Stimulated activated CD4-positive, alpha-beta T cell treated with anti-CD3 and anti-CD28 coated beads, Interleukin-1b, Interleukin-23, amount 100 ng/mL, for 24 hours (primary cell): ENCODE data around the gene MCM7.
A peak's percentile ranks its signal among the peaks of the same experiment; 100 is the strongest.

ENCODE experiments used
- DNase-seq, 4 experiments: peaks; one replicate each; pipeline ENCODE4 v3.0.0-alpha.2; 2020; ENCODE audit warnings: low read depth in 4 of 4, low spot score in 1 of 4

Gene MCM7

DNA sequence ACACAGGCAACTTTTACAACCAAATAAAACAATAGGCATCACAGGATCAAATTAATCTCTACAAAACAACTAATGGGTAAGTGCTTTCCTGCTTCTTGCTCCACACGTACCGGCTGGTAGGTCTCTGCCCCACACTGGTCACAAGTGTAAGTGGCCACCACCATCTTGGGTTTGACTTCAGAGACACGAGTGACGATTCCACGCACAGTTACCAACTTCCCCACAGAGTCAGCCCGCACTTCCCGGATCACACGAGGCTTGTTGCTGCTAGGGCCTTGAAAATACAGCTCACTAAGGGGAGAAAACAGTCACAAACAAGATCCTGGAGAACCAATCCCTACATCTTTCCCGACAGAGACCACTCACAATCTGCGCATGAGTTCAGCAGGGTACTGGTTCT, 2.3 kb downstream of the MCM7 start:
- DNase-seq, result no peak

- no peak for DNase-seq
These were observed 5.5 kb downstream of the MCM7 start for GRCh38 chr7:100095704-100096103.

DNA sequence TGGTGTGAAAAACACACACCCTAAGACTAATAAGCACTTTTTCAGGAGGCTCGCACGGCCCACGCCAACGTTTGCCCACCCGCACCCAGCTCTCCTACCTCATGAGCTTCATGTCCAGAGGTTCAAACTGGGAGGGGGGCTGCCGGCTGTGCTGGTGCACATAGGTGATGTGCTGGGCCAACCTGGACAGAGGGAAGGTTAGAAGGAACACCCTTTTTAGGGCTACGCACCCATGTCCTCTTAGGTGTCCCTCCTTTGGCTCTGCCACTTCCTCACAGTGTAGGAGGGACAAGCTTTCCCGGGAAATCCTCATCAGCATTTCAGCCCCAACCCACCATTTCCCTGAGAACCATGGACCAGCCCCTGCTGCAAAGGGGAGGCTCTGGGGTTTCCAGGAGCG, 5.9 kb downstream of the MCM7 start:
- DNase-seq, result no peak

GRCh38 chr7:100093925-100094486, 7.2 kb downstream of the MCM7 start:
- DNase-seq, result no peak

DNA sequence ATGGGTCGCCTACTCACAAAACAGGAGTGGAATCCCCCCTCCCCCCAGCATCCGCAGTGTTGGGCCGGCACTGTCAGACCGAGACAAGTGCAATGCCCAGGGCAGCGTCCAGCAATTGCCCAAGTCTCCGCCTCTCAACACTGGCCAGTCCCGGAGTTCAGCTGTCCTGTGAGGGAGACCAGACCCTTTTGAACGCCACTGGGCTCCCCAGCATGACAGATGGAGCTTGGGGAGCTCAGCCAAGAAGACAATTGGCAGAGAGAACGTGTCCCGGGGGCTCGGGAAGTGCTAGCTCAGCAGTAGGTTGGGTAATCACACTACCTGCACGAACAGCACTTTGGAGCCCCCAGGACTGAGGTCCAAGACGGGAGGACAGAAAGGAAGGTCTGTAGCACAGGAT, 7.7 kb downstream of the MCM7 start:
- no peak for DNase-seq

GRCh38 chr7:100093054-100093453, 8.1 kb downstream of the MCM7 start:
- no peak for DNase-seq

- DNase-seq, result peak in 1 of 4 experiments; percentile 9
These were observed 9.6 kb downstream of the MCM7 start for GRCh38 chr7:100091411-100092181.

DNA sequence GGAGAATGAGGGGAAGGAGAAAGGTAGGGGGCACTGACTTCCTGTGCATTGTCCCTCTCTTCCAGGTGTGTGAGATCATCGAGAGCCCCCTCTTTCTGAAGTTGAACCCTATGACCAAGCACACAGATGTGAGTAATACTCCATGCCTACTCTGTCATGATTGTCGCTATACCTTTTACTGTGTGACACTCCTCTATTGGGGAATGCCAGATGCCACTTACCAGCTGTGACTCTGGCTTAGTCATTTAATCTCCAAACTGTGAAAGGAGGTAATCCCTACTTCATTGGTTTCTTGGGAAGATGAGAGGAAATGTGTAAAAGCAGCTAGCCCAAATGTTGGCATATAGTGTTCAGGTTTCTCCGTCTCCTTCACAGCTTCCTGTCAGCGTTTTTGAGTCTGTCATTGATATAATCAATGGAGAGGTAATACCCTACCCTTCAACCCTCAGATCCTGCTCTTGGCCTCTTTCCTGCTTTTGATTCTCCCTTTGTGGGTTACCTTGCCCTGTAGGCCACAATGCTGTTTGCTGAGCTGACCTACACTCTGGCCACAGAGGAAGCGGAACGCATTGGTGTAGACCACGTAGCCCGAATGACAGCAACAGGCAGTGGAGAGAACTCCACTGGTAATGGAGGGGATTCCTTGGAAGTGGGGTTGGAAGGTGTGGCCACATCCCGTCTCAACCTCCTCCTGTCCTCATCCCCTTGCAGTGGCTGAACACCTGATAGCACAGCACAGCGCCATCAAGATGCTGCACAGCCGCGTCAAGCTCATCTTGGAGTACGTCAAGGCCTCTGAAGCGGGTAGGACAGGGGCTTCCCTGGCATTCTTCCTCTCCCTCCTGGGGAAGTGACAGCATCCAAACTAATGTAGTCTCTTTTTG, 10.4 kb downstream of the MCM7 start:
- DNase-seq, result no peak

- no peak for DNase-seq
These were observed 11.6 kb downstream of the MCM7 start for GRCh38 chr7:100089458-100090196.

DNA sequence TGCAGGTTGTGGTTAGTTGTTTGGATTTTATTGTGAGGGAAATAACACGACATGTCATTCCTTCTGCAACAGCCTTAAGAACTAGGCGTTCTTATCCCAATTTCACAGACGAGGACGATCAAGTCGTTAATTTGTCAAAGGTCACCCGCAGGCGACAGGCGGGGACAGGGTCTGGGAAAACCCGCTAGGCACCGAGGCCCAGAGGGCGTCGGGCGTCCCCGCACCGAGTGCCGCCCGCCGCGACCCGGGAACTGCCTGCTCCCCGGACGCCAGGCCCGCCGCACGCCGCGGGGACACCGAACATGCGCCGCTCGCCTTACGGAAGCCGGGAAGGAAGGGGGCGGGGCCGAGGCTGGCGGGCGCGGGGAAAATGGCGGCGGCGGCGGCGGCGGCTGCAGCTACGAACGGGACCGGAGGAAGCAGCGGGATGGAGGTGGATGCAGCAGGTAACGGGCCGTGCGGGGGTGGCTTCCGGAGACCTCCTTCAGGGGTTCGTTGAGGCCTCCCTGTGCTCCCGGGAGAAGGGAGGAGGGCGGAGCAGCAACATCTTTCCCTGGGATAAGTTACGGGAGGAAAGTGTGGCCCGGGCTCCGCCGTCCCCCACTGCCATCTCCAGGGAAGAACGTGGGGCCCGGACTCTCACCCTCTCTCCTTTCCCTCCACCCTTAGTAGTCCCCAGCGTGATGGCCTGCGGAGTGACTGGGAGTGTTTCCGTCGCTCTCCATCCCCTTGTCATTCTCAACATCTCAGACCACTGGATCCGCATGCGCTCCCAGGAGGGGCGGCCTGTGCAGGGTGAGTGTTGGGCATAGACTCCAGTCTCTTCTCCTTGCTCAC, 12.4 kb downstream of the MCM7 start, which contains the start of gene COPS6:
COPS6 (plus strand) TSS at position 349 of the 837 bp plus-strand sequence; CDS start at position 371, 22 bp downstream.
- peak; percentile 82 to 88 (median 84) for DNase-seq

- DNase-seq, result no peak
These were observed 13.0 kb downstream of the MCM7 start for GRCh38 chr7:100088095-100088620.

- DNase-seq, result no peak
These were observed 14.0 kb downstream of the MCM7 start for GRCh38 chr7:100087055-100087750.

DNA sequence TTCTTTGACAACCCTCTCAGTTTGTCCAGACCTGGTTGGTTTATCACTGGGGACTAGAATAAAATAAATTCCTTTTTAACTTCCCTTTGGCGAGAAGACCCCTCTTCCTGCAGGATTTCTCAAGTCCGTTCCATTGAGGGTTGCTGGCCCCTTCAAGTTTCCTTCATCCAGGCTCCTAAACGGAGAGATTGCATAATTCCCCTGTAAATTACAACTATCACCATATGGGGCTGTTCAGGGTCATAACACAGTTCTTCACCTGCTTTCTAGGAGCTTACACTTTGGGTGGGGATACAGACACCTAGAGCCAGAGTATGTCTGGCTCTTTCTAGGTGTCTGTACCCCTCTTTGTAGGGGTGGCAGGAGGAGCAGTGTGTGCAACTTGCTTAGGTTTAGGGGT, 15.7 kb downstream of the MCM7 start:
- no peak for DNase-seq

- DNase-seq, result no peak
These were observed 18.2 kb downstream of the MCM7 start for GRCh38 chr7:100082978-100083377.

DNA sequence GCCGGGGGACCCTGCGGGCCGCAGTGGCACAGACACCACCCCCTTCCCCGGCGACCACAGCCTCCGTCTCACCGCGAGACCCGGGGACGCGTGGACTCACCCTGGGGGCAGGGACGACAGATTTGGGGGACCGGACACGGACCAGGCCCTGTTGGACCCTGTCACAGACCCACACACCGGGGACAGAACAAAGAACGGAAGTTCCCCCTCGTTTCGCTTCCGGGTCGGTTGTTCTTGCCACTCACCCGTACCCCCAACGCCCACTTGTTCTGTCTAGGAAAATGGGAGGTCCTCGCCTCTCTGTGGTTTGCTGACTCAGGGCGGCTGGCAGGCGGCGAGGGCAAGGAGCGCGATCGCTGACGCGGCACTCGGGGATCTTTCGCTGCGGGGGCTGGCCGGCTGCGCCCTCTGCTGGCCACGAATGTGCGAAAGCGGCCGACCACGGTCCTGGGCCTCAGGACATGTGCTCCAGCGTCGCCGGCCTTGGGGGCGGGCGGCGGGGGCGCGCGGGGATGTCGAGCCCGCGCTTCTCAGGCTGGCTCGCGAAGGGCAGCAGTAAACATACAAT, 19.6 kb downstream of the MCM7 start, which contains the start of gene ZNF3:
ZNF3 (minus strand) TSS at position 189 of the 568 bp plus-strand sequence. CDS start 4,366 bp downstream, outside the sequence.
- DNase-seq, result peak; percentile 92 to 97 (median 94)

- no peak for DNase-seq
These were observed 20.2 kb downstream of the MCM7 start for GRCh38 chr7:100080907-100081534.

DNA sequence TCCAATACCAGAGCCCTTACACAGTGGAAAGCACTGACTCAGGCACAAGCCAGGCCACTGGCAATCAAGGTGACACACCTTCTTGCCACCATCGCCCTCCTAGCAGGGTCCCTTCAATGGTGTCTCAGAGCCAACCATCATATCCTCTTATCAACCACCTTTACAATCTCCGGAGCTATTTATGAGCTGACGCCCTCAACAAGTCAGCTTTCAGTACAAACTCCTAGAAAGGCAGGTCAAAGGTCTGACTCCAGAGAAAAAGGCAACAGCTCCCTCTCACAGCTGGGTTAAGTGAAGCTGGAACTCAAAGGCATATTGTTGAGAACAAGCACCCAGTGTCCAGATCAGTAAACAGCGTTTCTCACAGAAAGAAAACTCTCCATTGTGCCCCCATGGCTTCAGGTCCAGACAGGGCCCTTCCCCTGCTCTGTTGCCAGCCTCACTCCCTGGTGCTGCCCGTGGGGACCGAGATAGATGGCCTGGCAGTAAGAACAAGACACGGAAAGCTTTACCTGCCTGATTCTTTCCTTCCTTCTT, 22.1 kb downstream of the MCM7 start:
- no peak for DNase-seq

GRCh38 chr7:100077205-100077604, 24.0 kb downstream of the MCM7 start:
- no peak for DNase-seq
